ENCODE measurements around the gene KRT8. TPM values are rescaled to one million over a fixed set of nuclear protein-coding genes. Genes with fewer than 3 reads are reported as not detected.

Gene KRT8
- total RNA-seq, 1 donor from 2014 or later = 15.7 TPM

- H3K9me3 Mint-ChIP-seq (ENCODE audit: low read depth) = peaks cover 4% of the 10 kb centered on the region
- peaks cover 2% of the 10 kb centered on the region for H3K36me3 Mint-ChIP-seq (ENCODE audit: low read depth)
- TF ChIP-seq, protein P1, sequence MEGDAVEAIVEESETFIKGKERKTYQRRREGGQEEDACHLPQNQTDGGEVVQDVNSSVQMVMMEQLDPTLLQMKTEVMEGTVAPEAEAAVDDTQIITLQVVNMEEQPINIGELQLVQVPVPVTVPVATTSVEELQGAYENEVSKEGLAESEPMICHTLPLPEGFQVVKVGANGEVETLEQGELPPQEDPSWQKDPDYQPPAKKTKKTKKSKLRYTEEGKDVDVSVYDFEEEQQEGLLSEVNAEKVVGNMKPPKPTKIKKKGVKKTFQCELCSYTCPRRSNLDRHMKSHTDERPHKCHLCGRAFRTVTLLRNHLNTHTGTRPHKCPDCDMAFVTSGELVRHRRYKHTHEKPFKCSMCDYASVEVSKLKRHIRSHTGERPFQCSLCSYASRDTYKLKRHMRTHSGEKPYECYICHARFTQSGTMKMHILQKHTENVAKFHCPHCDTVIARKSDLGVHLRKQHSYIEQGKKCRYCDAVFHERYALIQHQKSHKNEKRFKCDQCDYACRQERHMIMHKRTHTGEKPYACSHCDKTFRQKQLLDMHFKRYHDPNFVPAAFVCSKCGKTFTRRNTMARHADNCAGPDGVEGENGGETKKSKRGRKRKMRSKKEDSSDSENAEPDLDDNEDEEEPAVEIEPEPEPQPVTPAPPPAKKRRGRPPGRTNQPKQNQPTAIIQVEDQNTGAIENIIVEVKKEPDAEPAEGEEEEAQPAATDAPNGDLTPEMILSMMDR (IDR thresholded peaks at IDR 0.05) = no peak
- DNase-seq (ENCODE audit: low spot score) = peak; percentile 75
- H3K27me3 Mint-ChIP-seq (ENCODE audit: low read depth) = peaks cover 26% of the 10 kb centered on the region
- no peak overlapping the region for H3K4me3 Mint-ChIP-seq (ENCODE audit: unreplicated experiment)
- no peak overlapping the region for H3K27ac Mint-ChIP-seq (ENCODE audit: unreplicated experiment)
- no peaks in the 10 kb centered on the region for H3K4me1 Mint-ChIP-seq (ENCODE audit: low read depth)
Measured at GRCh38 chr12:52847335-52848102, 57.4 kb downstream of the KRT8 start.

Other genes with a start within 250 kb of the KRT8 start
- not detected in 3 replicates for gene KRT1, start 224.7 kb downstream of the KRT8 start, total RNA-seq
- not detected in 3 replicates for gene KRT77, start 201.6 kb downstream of the KRT8 start, total RNA-seq
- not detected in 3 replicates for gene KRT76, start 127.7 kb downstream of the KRT8 start, total RNA-seq
- not detected in 3 replicates for gene KRT3, start 109.0 kb downstream of the KRT8 start, total RNA-seq
- 0.41 to 0.90 TPM in 2 of 3 replicates, not detected in the other for gene KRT4, start 91.0 kb downstream of the KRT8 start, total RNA-seq
- 0.10 to 0.31 TPM (median 0.19 TPM) in 3 replicates for gene KRT79, start 70.8 kb downstream of the KRT8 start, total RNA-seq
- gene KRT78, start 56.1 kb downstream of the KRT8 start, total RNA-seq = not detected in 3 replicates
- gene KRT18, start 44.0 kb upstream of the KRT8 start, total RNA-seq = 44.7 to 173 TPM (median 172 TPM) in 3 replicates
- 270 to 336 TPM (median 323 TPM) in 3 replicates for gene EIF4B, start 101.4 kb upstream of the KRT8 start, total RNA-seq
- 104 to 107 TPM (median 105 TPM) in 3 replicates for gene TNS2, start 145.0 kb upstream of the KRT8 start, total RNA-seq
- 37.1 to 40.2 TPM (median 38.5 TPM) in 3 replicates for gene SPRYD3, start 174.3 kb upstream of the KRT8 start, total RNA-seq
- gene IGFBP6, start 192.6 kb upstream of the KRT8 start, total RNA-seq = 7.0 to 10.0 TPM (median 8.9 TPM) in 3 replicates
- not detected in 3 replicates for gene SOAT2, start 198.4 kb upstream of the KRT8 start, total RNA-seq

Data from chondrocyte (in vitro differentiated cells).